Activated naive CD4-positive, alpha-beta T cell treated with anti-CD3 and anti-CD28 coated beads, Interleukin-2, amount 50 U/mL, for 72 hours (primary cell): ENCODE data around the gene PDZRN4. TPM values are rescaled to one million over a fixed set of nuclear protein-coding genes. Genes with fewer than 3 reads are reported as not detected.

Experiments used
- ATAC-seq, 2 donors: fragments of 150-1000 bp; cut with Tn5 transposase; 2 replicates each; pipeline ENCODE4 v1.10.0; 2021; ENCODE audit warnings: mild to moderate bottlenecking in 2 of 2, moderate library complexity in 2 of 2
- DNase-seq, 2 donors: peaks; one replicate each; pipeline ENCODE4 v3.0.0; 2021 to 2022; ENCODE audit warnings: low spot score in 2 of 2
- H3K27ac Mint-ChIP-seq, 2 donors: one replicate each; pipeline ENCODE4 v1.8.0; 2022; ENCODE audit warnings: mild to moderate bottlenecking in 2 of 2, mixed read lengths in 2 of 2
- H3K36me3 Mint-ChIP-seq, 2 donors: one replicate each; pipeline ENCODE4 v1.8.0; 2022; ENCODE audit warnings: mixed read lengths in 2 of 2
- H3K9me3 Mint-ChIP-seq, 2 donors: one replicate each; pipeline ENCODE4 v1.8.0; 2022; ENCODE audit warnings: mixed read lengths in 2 of 2
- total RNA-seq, 2 donors: library from RNA; stranded (reverse); gene quantifications; one replicate each; pipeline ENCODE4 v1.2.3, GENCODE V29; 2022

The PDZRN4 gene
- total RNA-seq, 2 donors from 2014 or later, result not detected

DNA sequence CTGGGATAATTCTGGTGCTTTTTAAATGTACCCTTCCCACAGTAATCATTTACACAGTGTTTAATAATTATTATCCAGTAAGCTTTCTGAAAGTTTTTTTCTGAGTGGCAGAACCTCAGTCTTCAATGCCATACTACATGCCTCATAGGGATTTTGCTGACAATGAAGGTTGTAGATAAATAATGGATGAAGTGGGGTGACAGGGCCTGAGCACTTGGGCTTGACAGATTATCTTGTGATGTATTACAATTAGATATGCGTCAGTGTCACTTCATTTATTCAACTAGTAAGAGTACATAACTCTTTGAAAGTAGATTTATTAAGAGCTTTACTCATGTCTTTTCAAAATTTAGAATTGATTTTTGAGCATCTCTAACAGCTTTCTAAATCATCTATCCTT, 176.1 kb downstream of the PDZRN4 start:
- no peak for ATAC-seq
- Mint-ChIP-seq H3K27ac (no peak overlapping the region), H3K9me3 (no peaks in the 10 kb centered on the region), H3K36me3 (no peaks in the 10 kb centered on the region)
- DNase-seq, result no peak

- H3K9me3 Mint-ChIP-seq, result no peaks in the 10 kb centered on the region
Observed at GRCh38 chr12:41365653-41366171, 177.6 kb downstream of the PDZRN4 start.

GRCh38 chr12:41367726-41368405, 179.7 kb downstream of the PDZRN4 start:
- no peak for DNase-seq
- Mint-ChIP-seq H3K27ac (no peak overlapping the region), H3K9me3 (peaks cover 7 to 8% of the 10 kb centered on the region in 2 donors), H3K36me3 (peaks cover 0 to 4% of the 10 kb centered on the region in 2 donors)
- ATAC-seq, result no peak

More at GRCh38 chr12:41365653-41366171, 177.6 kb downstream of the PDZRN4 start:
- no peak for ATAC-seq
- DNase-seq, result no peak
- H3K27ac Mint-ChIP-seq, result no peak overlapping the region
- no peaks in the 10 kb centered on the region for H3K36me3 Mint-ChIP-seq

DNA sequence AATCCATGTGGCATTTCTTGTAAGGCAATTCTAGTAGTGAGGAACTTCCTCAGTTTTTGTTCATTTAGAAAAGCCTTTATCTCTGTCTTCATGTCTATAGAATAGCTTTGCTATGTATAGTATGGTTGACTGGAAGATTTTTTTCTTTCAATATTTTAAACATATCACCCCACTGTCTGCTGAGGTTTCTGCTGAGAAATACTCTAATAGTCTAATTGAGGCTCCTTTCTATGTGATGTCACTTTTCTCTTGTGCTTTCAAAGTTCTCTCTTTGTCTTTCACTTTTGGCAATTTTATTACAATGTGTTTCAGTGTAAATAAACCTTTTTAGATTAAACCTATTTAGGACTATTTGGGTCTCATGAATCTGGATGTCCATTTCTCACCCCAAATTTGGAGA, 192.8 kb downstream of the PDZRN4 start:
- H3K27ac Mint-ChIP-seq, result no peak overlapping the region
- no peak for DNase-seq
- H3K9me3 Mint-ChIP-seq, result peaks cover 11 to 18% of the 10 kb centered on the region in 2 donors
- ATAC-seq, result no peak
- no peaks in the 10 kb centered on the region for H3K36me3 Mint-ChIP-seq

DNA sequence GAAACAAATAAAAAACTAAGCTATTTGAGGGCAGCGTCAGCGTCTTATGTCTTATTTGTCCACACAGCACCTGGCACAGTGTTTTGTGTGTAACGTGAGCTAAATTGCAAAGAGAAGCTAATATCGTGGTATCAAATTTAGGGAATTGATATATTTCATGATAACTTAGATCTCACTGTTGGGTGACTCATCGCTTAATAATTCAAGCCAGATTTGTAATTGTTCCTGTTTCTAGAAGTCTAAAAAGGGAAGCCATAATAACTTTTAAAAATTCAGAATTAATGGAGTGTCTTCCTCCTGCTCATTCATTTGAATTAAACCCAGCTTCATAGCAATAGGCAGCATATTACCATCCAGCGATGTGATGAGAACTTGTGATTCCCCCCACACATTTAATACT, 214.7 kb downstream of the PDZRN4 start:
- no peak overlapping the region for H3K27ac Mint-ChIP-seq
- no peaks in the 10 kb centered on the region for H3K36me3 Mint-ChIP-seq
- ATAC-seq (no peak), DNase-seq (no peak)
- H3K9me3 Mint-ChIP-seq, result peaks cover 0 to 4% of the 10 kb centered on the region in 2 donors

DNA sequence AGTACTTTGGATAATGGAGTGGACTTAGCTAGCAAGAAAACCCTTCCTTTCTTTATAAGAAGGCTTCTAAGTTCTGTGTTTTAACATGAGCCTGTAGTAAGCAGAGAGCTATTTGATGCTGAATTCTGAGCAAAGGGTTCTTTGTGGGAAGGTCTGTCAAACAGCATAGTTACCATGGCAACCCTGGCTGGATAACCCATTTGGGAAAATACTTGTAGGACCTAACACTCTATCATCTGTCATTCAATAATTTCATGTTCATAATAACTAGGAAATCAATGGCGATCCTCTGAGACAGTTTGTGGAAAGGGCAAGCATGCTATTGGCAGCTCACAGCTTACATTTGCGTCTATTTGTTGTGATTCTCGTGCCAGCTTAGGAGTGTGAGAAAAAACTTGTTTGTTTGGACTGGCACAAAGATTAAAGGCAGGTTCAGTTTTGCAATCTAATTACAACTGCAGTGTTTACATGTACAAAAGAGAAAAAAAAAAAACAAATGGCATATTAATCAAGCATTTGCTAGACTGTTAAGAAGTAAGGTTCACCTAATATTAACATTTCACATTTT, 219.2 kb downstream of the PDZRN4 start:
- peaks cover 0 to 4% of the 10 kb centered on the region in 2 donors for H3K9me3 Mint-ChIP-seq
- ATAC-seq, result no peak
- no peaks in the 10 kb centered on the region for H3K36me3 Mint-ChIP-seq
- H3K27ac Mint-ChIP-seq, result no peak overlapping the region
- DNase-seq, result no peak

GRCh38 chr12:41409628-41410027, 221.5 kb downstream of the PDZRN4 start:
- no peak for ATAC-seq
- no peak overlapping the region for H3K27ac Mint-ChIP-seq
- no peak for DNase-seq
- peaks cover 0 to 4% of the 10 kb centered on the region in 2 donors for H3K9me3 Mint-ChIP-seq
- no peaks in the 10 kb centered on the region for H3K36me3 Mint-ChIP-seq

- ATAC-seq, result no peak
- H3K27ac Mint-ChIP-seq, result no peak overlapping the region
- DNase-seq, result no peak
- H3K9me3 Mint-ChIP-seq, result no peaks in the 10 kb centered on the region
- H3K36me3 Mint-ChIP-seq, result no peaks in the 10 kb centered on the region
Observed at GRCh38 chr12:41418586-41418985, 230.5 kb downstream of the PDZRN4 start.

DNA sequence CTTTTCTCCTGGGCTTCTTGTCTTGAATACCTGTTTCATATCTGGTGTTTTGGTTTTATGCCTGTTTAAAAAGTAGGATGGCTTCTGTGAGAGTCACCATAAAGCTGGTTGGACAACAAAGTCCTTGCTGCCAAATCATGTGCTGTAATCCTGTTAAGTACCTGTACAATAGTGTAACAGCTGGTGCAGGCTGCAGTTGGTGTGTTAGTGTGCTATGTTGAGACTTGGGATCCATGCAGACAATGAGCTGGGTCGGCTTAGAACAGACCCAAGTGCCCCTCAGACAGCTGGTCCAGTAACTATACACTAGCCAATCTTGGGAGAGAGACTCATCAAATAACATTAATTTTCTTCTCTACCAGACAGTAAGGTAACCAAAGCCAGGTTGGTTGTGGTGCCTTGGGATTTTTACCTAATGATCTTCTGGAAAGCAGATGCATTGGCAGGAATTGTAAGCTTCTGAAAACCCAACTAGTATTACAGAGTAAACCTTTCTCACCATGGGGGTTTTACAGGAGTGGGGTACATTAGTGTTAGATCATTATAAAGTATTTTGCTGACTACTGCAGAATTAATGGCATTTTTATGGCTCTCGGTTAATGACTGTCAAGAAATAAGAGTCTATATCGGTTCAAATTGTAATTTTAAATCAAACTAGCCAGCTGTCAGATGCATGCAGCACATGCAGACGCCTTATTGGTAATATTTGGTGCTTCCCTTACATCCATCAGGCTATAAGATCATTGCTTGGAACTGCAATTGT, 231.2 kb downstream of the PDZRN4 start:
- ATAC-seq (no peak), DNase-seq (no peak)
- H3K9me3 Mint-ChIP-seq, result no peaks in the 10 kb centered on the region
- H3K27ac Mint-ChIP-seq, result no peak overlapping the region
- no peaks in the 10 kb centered on the region for H3K36me3 Mint-ChIP-seq

GRCh38 chr12:41424651-41425050, 236.5 kb downstream of the PDZRN4 start:
- Mint-ChIP-seq H3K27ac (no peak overlapping the region), H3K36me3 (no peaks in the 10 kb centered on the region), H3K9me3 (peaks cover 0 to 6% of the 10 kb centered on the region in 2 donors)
- no peak for DNase-seq
- no peak for ATAC-seq

GRCh38 chr12:41433460-41433859, 245.3 kb downstream of the PDZRN4 start:
- no peak for ATAC-seq

DNA sequence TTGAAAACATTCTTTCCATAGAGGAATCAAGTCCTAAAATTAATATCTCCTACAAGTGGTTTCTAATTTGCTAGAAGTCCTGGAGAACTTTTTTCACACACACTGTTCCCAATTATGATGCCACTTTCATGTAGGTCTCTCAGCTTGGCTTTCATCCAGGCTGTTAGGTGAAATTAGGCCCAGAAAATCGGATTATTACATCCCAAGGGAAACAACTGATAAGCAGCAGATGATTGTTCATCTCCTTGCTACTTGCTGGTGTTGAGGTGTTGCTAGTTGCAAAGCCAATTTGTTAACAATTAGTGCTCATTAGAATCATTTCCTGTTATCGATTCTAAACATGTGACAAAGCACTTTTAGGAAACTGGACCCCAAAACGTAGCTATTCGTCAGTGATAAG, 248.0 kb downstream of the PDZRN4 start:
- Mint-ChIP-seq H3K27ac (no peak overlapping the region), H3K36me3 (no peaks in the 10 kb centered on the region), H3K9me3 (no peaks in the 10 kb centered on the region)
- DNase-seq, result no peak
- ATAC-seq, result no peak

More at GRCh38 chr12:41433460-41433859, 245.3 kb downstream of the PDZRN4 start:
- Mint-ChIP-seq H3K36me3 (no peaks in the 10 kb centered on the region), H3K9me3 (peaks cover 3 to 4% of the 10 kb centered on the region in 2 donors), H3K27ac (no peak overlapping the region)
- DNase-seq, result no peak

- no peak for DNase-seq
- Mint-ChIP-seq H3K9me3 (no peaks in the 10 kb centered on the region), H3K36me3 (no peaks in the 10 kb centered on the region), H3K27ac (no peak overlapping the region)
- no peak for ATAC-seq
Observed at GRCh38 chr12:41437563-41437962, 249.4 kb downstream of the PDZRN4 start.

GRCh38 chr12:41438854-41439541, 250.9 kb downstream of the PDZRN4 start:
- no peak for ATAC-seq
- no peak overlapping the region for H3K27ac Mint-ChIP-seq
- no peaks in the 10 kb centered on the region for H3K9me3 Mint-ChIP-seq
- no peaks in the 10 kb centered on the region for H3K36me3 Mint-ChIP-seq
- DNase-seq, result no peak

GRCh38 chr12:41439801-41440200, 251.7 kb downstream of the PDZRN4 start:
- ATAC-seq, result no peak
- H3K27ac Mint-ChIP-seq, result no peak overlapping the region
- no peak for DNase-seq
- no peaks in the 10 kb centered on the region for H3K36me3 Mint-ChIP-seq
- no peaks in the 10 kb centered on the region for H3K9me3 Mint-ChIP-seq

DNA sequence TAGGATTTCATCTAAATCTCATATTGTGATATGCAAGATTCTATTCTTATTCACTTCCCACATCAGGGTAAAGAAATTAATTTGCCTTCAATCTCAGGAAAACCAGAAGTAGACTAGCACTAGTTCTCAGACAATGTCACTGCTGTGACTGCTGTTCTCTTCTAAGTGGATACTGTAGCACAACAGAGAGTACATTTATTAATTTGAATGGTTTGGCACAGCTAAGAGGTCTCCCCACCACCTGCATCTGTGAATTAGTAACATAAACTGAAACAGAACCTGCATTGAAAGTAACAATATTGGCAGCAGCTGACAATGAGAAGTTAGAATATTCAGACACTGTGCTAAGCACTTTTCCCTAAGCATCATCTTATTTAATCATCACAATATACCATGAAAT, 253.1 kb downstream of the PDZRN4 start:
- ATAC-seq (no peak), DNase-seq (no peak)
- H3K27ac Mint-ChIP-seq, result no peak overlapping the region
- no peaks in the 10 kb centered on the region for H3K9me3 Mint-ChIP-seq
- no peaks in the 10 kb centered on the region for H3K36me3 Mint-ChIP-seq

DNA sequence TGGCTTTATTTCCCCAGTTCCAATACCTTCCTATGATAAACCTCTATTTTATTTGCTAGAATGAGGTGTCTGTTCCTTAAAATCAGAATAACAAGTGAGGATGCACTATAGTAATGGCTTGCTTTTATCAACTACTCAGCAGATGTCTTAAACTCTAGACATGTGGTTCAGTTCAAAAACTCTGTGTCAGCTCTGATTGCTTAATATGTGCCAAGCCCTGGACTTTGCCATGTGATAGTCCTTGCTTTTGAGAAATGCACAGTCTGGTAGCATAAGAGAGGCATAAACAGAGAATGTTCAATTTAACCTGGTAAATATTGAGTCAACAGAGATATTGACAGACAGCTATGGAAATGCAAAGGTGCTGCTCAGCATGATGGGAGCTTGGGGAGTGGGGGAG, 254.8 kb downstream of the PDZRN4 start:
- H3K9me3 Mint-ChIP-seq, result no peaks in the 10 kb centered on the region
- H3K27ac Mint-ChIP-seq, result no peak overlapping the region
- DNase-seq (no peak), ATAC-seq (no peak)
- no peaks in the 10 kb centered on the region for H3K36me3 Mint-ChIP-seq
